ENCODE measurements around the gene ADAMTS14.

DNA sequence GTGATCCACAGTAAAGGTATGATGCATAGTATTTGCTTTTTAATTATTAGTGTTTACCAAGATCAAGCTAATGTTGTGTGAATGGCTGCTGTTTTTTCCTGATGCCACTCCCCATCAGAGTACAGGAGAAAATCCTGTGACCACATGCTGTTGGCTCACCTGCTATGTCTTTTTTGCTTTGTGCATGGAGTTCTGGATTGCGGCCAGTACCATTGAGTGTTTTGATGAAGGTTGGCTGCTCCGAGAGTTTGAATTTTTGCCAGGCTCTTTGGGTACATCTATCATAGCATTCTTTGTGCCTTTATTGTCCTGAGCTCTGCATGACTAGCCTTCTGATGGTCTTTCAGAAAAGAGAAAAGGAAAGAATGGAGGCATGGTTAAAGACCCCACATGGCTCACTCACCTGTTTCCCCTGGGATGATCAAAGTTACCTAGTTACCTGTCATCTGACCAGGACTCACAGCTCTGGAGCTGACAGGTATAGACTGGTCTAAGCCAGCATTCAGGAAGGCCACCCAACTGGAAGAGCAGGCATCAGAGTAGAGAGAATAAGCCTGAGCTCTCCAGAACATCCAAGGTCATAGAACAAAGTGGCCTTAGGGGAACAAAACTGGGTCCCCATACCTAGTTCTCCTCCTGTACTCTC, 131.6 kb downstream of the ADAMTS14 start:
- TF ChIP-seq, protein P1, sequence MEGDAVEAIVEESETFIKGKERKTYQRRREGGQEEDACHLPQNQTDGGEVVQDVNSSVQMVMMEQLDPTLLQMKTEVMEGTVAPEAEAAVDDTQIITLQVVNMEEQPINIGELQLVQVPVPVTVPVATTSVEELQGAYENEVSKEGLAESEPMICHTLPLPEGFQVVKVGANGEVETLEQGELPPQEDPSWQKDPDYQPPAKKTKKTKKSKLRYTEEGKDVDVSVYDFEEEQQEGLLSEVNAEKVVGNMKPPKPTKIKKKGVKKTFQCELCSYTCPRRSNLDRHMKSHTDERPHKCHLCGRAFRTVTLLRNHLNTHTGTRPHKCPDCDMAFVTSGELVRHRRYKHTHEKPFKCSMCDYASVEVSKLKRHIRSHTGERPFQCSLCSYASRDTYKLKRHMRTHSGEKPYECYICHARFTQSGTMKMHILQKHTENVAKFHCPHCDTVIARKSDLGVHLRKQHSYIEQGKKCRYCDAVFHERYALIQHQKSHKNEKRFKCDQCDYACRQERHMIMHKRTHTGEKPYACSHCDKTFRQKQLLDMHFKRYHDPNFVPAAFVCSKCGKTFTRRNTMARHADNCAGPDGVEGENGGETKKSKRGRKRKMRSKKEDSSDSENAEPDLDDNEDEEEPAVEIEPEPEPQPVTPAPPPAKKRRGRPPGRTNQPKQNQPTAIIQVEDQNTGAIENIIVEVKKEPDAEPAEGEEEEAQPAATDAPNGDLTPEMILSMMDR (IDR thresholded peaks at IDR 0.05) = no peak
- TF ChIP-seq CREM (CRISPR knock-in tag; IDR thresholded peaks at IDR 0.05) = no peak
- TF ChIP-seq JUN (CRISPR knock-in tag; IDR thresholded peaks at IDR 0.05) = no peak
- no peak for TF ChIP-seq SMAD3 (CRISPR knock-in tag; IDR thresholded peaks at IDR 0.05; ENCODE audit: borderline replicate concordance)
- TF ChIP-seq, protein P2, sequence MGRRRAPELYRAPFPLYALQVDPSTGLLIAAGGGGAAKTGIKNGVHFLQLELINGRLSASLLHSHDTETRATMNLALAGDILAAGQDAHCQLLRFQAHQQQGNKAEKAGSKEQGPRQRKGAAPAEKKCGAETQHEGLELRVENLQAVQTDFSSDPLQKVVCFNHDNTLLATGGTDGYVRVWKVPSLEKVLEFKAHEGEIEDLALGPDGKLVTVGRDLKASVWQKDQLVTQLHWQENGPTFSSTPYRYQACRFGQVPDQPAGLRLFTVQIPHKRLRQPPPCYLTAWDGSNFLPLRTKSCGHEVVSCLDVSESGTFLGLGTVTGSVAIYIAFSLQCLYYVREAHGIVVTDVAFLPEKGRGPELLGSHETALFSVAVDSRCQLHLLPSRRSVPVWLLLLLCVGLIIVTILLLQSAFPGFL (CRISPR knock-in tag; IDR thresholded peaks at IDR 0.05; ENCODE audit: borderline replicate concordance) = no peak
- TF ChIP-seq, protein P3, sequence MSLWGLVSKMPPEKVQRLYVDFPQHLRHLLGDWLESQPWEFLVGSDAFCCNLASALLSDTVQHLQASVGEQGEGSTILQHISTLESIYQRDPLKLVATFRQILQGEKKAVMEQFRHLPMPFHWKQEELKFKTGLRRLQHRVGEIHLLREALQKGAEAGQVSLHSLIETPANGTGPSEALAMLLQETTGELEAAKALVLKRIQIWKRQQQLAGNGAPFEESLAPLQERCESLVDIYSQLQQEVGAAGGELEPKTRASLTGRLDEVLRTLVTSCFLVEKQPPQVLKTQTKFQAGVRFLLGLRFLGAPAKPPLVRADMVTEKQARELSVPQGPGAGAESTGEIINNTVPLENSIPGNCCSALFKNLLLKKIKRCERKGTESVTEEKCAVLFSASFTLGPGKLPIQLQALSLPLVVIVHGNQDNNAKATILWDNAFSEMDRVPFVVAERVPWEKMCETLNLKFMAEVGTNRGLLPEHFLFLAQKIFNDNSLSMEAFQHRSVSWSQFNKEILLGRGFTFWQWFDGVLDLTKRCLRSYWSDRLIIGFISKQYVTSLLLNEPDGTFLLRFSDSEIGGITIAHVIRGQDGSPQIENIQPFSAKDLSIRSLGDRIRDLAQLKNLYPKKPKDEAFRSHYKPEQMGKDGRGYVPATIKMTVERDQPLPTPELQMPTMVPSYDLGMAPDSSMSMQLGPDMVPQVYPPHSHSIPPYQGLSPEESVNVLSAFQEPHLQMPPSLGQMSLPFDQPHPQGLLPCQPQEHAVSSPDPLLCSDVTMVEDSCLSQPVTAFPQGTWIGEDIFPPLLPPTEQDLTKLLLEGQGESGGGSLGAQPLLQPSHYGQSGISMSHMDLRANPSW (CRISPR knock-in tag; conservative IDR thresholded peaks at IDR 0.05; ENCODE audit: low read depth) = no peak
- no peak for TF ChIP-seq NFYB (CRISPR knock-in tag; conservative IDR thresholded peaks at IDR 0.05; ENCODE audit: low read depth)
- TF ChIP-seq ZBTB21 (CRISPR knock-in tag; IDR thresholded peaks at IDR 0.05; ENCODE audit: borderline replicate concordance) = no peak
- no peak for TF ChIP-seq SP1 (CRISPR knock-in tag; conservative IDR thresholded peaks at IDR 0.05)
- no peak for TF ChIP-seq ZNF396 (CRISPR knock-in tag; IDR thresholded peaks at IDR 0.05; ENCODE audit: borderline replicate concordance)

Measured in WTC11 (cell line).